ENCODE data around the gene ZNF574. TPM values are rescaled to one million over a fixed set of nuclear protein-coding genes. Genes with fewer than 3 reads are reported as not detected.

Gene ZNF574
- total RNA-seq: 7.1 and 7.4 TPM in 2 replicates

DNA sequence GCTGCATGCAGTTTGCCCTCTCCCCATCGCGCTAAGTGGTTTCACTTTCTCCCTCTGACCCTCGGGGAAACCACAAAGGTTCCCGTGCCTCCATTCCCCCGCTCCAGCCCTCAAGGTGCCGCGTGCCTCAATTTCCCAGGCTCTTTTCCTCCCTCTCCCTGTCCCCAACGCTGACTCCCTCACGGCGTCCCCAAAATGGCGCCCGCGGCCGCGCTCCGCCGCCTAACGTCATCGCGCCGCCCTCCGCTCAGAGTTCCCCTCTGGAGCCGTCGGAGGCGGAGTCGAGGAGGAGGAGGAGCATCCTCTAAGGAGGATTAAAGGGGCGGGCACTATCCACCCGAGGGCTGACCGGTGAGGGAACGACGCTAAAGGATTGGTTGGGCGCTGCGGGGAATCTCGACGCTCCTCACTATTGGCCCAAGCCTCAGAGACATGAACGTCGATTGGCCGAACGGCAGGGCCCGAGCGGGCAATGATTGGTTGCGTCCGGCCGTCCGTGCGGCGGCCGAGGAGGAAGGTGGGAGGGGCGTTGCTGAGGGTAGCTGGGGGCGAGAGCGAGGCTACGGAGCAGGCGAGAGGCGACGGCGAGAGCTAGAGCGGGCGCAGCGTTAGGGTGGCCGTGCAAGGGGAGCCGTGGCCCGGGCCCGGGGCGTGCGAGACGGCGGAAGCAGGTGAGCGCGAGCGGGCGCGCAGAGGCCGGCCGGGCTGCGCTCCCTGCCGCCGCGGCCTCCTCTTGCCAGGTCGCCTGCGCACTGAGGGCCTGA, at the start of gene ZNF574:
ZNF574 (plus strand) TSS at position 551 of the 764 bp plus-strand sequence. CDS start 2,441 bp downstream, outside the sequence.
- Histone ChIP-seq H3K36me3 (ENCODE audit: control insufficient read depth, insufficient read depth, low read length) (peaks cover 21% of the 10 kb centered on the region), H3K4me3 (ENCODE audit: low read depth, low read length) (peak within 1 kb of the TSS; percentile 88), H3K27me3 (ENCODE audit: control insufficient read depth, insufficient read depth, low read length) (no peaks in the 10 kb centered on the region)
- peak; percentile 98 for DNase-seq (ENCODE audit: low read depth)
- TF ChIP-seq, protein P1, sequence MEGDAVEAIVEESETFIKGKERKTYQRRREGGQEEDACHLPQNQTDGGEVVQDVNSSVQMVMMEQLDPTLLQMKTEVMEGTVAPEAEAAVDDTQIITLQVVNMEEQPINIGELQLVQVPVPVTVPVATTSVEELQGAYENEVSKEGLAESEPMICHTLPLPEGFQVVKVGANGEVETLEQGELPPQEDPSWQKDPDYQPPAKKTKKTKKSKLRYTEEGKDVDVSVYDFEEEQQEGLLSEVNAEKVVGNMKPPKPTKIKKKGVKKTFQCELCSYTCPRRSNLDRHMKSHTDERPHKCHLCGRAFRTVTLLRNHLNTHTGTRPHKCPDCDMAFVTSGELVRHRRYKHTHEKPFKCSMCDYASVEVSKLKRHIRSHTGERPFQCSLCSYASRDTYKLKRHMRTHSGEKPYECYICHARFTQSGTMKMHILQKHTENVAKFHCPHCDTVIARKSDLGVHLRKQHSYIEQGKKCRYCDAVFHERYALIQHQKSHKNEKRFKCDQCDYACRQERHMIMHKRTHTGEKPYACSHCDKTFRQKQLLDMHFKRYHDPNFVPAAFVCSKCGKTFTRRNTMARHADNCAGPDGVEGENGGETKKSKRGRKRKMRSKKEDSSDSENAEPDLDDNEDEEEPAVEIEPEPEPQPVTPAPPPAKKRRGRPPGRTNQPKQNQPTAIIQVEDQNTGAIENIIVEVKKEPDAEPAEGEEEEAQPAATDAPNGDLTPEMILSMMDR (IDR thresholded peaks at IDR 0.05; ENCODE audit: insufficient read depth, low read length, severe bottlenecking): no peak
- peak; percentile 55 for FAIRE-seq

DNA sequence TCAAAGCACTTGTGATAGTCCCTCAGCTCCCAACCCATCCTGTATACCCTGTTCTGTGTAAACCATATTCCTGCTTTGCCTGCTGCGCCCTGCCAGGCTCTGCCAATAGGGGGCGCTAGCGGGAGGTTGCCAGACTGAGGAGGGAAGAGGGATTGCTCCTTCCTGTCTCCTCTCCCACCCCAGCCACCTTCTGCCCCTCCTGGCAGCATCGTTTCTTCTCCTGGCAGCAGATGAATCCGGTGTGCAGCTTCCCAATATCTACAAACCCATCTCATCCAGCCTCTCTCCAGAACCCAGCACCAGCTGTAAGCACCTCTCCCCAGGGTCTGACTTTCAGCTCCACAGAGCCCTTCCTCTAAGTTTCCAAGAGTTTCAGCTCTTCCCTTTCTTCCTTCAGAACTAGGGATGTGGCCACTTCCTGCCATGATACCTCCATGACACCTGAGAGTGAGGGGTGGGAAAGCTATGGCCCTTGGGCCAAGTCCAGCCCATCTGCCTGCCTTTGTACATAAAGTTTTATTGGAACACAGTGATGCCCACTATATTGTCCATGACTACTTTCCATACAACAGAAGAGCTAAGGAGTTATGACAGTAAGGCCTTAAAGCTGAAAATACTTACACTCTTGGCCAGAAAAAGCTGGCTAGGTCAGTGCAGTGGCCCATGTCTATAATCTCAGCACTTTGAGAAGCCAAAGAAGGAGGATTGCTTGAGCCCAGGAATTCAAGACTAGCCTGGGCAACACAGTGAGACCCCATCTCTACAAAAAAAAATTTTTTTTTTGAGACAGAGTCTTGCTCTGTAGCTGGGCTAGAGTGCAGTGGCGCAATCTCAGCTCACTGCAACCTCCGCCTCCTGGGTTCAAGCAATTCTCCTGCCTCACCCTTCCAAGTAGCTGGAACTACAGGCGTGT, 47.4 kb upstream of the ZNF574 start:
- no peak for FAIRE-seq

GRCh38 chr19:42030645-42031440, 45.1 kb upstream of the ZNF574 start:
- TF ChIP-seq, protein P1 (IDR thresholded peaks at IDR 0.05; ENCODE audit: insufficient read depth, low read length, severe bottlenecking): no peak
- H3K36me3 ChIP-seq (ENCODE audit: control insufficient read depth, insufficient read depth, low read length): no peaks in the 10 kb centered on the region
- FAIRE-seq (peak; percentile 83), DNase-seq (ENCODE audit: low read depth) (no peak)
- no peak overlapping the region for H3K4me3 ChIP-seq (ENCODE audit: low read depth, low read length)
- no peaks in the 10 kb centered on the region for H3K27me3 ChIP-seq (ENCODE audit: control insufficient read depth, insufficient read depth, low read length)

More for the DNA sequence above, 47.4 kb upstream of the ZNF574 start:
- Histone ChIP-seq H3K36me3 (ENCODE audit: control insufficient read depth, insufficient read depth, low read length) (no peaks in the 10 kb centered on the region), H3K27me3 (ENCODE audit: control insufficient read depth, insufficient read depth, low read length) (peaks cover 2% of the 10 kb centered on the region), H3K4me3 (ENCODE audit: low read depth, low read length) (no peak overlapping the region)
- DNase-seq (ENCODE audit: low read depth): no peak
- TF ChIP-seq, protein P1 (IDR thresholded peaks at IDR 0.05; ENCODE audit: insufficient read depth, low read length, severe bottlenecking): peak; percentile 72

- H3K4me3 ChIP-seq (ENCODE audit: low read depth, low read length): no peak overlapping the region
- no peaks in the 10 kb centered on the region for H3K36me3 ChIP-seq (ENCODE audit: control insufficient read depth, insufficient read depth, low read length)
- TF ChIP-seq, protein P1 (IDR thresholded peaks at IDR 0.05; ENCODE audit: insufficient read depth, low read length, severe bottlenecking): no peak
- no peaks in the 10 kb centered on the region for H3K27me3 ChIP-seq (ENCODE audit: control insufficient read depth, insufficient read depth, low read length)
- FAIRE-seq (no peak), DNase-seq (ENCODE audit: low read depth) (no peak)
These were observed 43.5 kb upstream of the ZNF574 start for GRCh38 chr19:42032431-42032830.

DNA sequence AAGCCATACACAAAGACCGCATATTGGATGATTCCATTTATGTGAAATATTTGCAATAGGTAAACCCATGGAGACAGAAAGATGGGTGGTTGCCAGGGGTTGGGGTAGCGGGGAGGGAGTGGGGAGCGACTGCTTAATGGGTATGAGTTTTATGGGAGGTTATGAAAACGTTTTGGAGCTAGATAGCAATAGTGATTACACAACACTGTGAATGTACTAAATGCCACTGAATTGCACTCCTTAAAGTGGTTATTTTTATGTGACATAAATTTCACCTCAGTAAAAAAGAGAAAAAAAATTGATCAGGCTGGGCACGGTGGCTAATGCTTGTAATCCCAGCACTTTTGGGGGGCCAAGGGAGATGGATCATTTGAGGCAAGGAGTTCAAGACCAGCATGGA, 42.6 kb upstream of the ZNF574 start:
- FAIRE-seq (no peak), DNase-seq (ENCODE audit: low read depth) (no peak)
- TF ChIP-seq, protein P1 (IDR thresholded peaks at IDR 0.05; ENCODE audit: insufficient read depth, low read length, severe bottlenecking): no peak
- Histone ChIP-seq H3K27me3 (ENCODE audit: control insufficient read depth, insufficient read depth, low read length) (no peaks in the 10 kb centered on the region), H3K4me3 (ENCODE audit: low read depth, low read length) (no peak overlapping the region), H3K36me3 (ENCODE audit: control insufficient read depth, insufficient read depth, low read length) (no peaks in the 10 kb centered on the region)
